ENCODE results near the gene PTPN7.
"Not testable (repeated sequence)": the region's sequence is repeated elsewhere in the genome, so short reads cannot be mapped to it uniquely, and the experiment has no call there.

PTPN7 gene

DNA sequence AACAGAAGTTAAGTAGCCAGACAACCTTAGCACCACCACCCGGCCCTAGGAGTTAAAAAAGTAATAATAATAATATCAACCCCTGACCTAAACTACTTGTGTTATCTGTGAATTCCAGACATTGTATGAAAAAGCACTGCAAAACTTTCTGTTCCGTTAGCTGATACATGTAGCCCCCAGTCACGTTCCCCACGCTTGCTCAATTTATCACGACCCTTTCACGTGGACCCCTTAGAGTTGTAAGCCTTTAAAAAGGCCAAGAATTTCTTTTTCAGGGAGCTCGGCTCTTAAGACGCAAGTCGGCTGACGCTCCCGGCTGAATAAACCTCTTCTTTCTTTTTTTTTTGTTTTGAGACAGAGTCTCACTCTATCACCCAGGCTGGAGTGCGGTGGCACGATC, 6.7 kb upstream of the PTPN7 start:
- DNase-seq (ENCODE audit: low read depth in 1 of 2, low spot score in 1 of 2): not testable (repeated sequence)

GRCh38 chr1:202165942-202166843, 5.8 kb upstream of the PTPN7 start:
- no peak for DNase-seq (ENCODE audit: low read depth in 1 of 2, low spot score in 1 of 2)

- DNase-seq (ENCODE audit: low read depth in 1 of 2, low spot score in 1 of 2): peak in 1 of 2 donors; percentile 21
These were observed 5.0 kb upstream of the PTPN7 start for GRCh38 chr1:202165267-202165941.

GRCh38 chr1:202164271-202165037, 4.1 kb upstream of the PTPN7 start:
- DNase-seq (ENCODE audit: low read depth in 1 of 2, low spot score in 1 of 2): peak in 1 of 2 donors; percentile 51

- no peak for DNase-seq (ENCODE audit: low read depth in 1 of 2, low spot score in 1 of 2)
These were observed 3.2 kb upstream of the PTPN7 start for GRCh38 chr1:202163281-202164270.

DNA sequence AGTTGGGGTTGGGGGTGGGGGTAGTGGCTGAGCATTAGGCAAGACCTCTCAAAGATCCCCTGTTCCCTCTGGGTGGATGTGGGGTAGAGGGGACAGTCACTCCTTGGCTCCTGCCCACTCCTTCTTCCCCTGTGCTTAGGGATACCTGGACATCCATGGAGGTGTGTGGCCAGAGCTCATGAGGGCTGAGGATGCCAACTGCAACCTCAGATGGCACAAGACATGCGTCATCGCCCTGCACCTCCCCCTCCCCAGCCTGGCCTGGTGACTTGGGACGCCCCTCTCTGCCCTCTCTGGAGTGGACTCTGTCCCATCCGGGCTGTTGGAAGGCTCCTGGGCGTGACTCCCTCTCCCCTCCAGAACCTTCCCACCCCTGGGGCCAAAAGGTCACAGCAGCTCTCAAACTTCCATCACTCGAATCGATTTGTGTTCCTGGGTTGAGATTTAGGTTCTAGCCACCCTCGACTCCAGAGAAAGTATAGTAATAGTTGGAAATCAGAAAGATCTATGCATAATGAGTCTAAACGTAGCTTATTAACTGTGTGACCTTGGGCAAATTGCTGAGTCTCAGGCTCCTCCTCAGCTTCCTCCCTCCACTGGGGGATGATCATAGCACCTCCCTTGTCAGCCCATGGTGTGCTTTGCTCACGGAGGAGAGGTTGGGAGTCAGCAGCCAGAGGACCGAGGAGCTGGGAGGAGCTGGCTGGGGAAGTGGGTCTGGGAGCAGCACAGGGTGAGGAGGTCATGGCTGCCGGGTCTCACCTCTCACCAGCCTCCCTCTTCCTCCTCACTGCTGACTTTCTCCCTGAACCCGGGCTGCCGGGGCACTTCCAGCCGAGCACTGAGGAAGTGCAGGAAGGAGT, 2.2 kb upstream of the PTPN7 start:
- no peak for DNase-seq (ENCODE audit: low read depth in 1 of 2, low spot score in 1 of 2)

DNA sequence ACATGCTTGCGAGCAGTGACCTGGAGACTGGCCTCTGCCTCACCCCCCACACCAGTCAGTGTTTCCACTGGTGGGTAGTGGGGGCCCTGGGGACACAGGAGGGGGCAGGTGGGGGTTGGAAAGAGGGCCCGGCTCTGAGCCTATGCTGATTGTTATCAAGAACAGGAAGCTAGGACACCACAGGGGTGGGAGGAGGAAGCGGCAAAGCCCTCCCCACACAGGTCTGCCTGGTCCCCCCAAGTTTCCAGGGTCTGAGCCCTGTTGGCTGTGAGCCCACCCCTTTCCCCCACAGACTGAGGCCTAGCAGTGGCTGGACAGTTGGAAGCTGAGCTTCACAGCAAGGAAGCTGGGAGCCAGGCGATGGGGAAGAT, 1.6 kb upstream of the PTPN7 start:
- DNase-seq (ENCODE audit: low read depth in 1 of 2, low spot score in 1 of 2): peak in 1 of 2 donors; percentile 40

DNA sequence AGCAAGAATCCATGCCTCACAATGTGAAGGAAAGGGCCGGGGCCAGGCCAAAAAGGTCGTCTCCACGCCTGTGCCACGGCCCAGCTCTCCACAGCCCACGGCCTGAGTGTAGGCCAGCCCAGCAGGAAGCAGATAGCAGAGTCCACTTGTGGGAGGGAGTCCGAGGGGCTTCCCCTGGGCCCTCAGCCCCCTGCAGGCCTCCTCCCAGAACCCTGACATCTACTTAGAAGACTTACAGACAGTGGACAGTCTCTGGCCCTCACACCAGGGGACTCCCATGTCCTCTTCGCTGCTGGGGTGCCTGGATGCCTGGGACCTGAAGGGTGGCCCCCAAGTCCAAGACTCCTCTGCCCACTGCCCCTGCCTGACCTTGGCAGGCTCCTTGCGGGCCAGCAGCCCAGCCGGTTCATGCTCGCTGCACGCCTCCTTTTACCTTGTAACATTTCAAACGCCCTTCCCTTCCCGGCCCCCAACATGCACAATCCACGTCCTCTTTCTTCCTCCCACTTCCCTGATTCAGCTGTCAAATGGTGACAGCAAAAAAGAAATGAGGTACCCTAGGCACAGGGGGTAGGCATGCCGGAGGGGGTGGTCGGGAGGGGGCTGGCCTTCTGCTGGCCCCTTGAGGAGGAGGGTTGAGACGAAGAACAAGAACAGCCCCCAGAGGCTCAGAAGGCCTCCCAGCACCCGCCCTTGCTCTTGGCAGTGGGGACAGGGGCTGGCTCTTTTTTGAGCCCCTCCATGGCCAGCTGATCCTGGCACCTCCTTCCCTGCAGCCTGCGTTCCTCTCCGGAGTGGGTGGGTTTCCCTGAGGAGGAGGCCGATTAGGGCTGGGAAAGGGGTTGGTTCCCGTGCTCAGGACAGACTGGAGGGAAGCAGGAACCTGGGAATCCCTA, 997 bp upstream of the PTPN7 start:
- no peak for DNase-seq (ENCODE audit: low read depth in 1 of 2, low spot score in 1 of 2)

DNA sequence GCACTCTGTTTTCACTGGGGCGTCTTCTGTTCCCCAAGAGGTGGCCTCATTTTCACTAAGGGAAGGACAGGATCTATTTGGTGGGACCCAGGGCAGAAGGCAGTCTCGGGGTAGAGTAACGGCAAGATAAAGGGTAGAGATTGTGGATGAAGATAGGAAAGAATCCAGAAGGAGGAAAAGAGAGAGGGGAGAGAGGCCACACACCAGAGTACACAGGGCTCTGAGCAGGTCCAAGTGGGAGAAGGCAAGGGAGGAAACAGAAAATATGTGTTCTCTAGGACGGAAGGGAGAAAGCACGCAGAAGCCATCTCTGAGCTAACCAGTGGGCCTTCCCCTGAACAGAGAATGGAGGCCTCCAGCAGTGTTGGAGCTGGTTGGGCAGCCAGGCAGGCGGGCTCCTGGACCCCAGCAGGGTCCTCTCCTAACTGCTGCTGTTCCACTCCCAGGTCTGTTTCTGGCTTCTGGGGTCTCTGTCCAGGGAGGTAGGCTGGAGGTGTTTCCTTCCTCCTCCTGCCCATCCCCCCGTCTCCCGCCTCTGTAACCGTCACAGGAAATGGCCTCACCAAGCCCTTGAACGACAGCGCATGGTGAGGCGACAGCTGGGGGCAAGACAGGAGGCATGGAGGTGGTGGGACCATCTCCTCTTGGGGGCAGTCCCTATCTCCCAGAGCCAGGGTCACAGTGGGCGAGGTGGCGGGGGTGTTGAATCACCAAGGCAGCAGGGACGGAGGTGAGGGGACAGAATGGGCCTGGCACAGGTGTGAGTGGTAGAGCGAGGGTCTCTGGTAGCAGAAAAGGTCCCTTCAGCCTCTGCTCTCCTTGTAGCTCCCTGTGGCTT, 649 bp downstream of the PTPN7 start:
- peak; percentile 42 to 51 for DNase-seq (ENCODE audit: low read depth in 1 of 2, low spot score in 1 of 2)

- DNase-seq (ENCODE audit: low read depth in 1 of 2, low spot score in 1 of 2): no peak
These were observed 1.4 kb downstream of the PTPN7 start for GRCh38 chr1:202158810-202159533.

- DNase-seq (ENCODE audit: low read depth in 1 of 2, low spot score in 1 of 2): no peak
These were observed 2.5 kb downstream of the PTPN7 start for GRCh38 chr1:202157945-202158344.

DNA sequence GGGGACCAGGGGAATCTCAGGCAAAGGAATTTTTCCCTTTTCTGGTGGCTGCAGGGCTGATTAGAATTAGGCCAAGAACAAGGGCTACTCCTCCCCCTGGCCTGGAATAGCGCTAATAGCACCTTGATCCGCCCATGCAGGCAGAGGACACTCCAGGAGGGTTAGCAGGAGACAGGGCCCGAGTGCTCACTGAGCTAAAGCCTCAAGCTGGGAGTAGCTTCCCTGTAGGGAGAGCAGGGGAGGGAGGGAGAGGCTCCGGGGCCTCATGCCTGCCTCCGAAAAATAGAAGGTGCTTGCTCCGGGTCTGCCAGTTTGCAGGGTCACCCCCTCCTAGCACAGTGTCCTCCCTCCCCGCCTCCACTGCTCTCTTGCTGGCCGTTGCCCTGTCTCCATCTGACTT, 3.8 kb downstream of the PTPN7 start:
- no peak for DNase-seq (ENCODE audit: low read depth in 1 of 2, low spot score in 1 of 2)

- no peak for DNase-seq (ENCODE audit: low read depth in 1 of 2, low spot score in 1 of 2)
These were observed 4.9 kb downstream of the PTPN7 start for GRCh38 chr1:202155478-202156021.

DNA sequence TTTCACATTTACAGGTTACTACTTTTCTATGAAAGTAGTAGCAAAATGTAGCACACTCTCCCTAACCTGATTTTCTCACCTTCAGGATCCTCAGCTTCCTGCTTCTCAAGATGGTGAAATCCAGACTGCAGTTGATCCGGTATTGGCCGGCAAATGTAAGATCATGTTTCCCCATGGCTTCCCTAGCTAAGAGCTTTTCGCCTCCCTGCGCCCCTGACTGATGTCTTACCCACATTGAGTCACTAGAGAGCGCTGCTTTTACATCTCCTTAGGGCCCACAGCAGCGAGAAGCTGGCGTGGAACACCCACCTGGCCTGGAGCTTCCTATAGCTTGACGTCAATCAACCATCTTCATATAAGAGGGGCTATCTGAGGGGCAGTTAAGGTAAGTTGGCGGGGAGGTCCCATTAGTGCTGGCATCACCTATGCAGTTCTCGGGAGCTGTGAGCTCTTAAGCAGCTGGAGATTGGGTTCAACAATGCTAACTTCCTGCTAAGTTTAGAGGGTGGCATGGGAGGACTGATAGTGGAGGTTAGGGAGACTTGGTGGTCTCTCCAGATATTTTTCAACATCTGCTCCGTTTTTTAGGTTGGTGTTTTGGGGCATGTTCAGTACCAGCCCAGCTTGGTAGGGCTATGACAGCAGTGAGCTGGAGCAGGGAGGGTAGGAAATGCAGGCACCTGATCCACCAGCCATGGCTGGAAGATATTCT, 5.5 kb downstream of the PTPN7 start:
- DNase-seq (ENCODE audit: low read depth in 1 of 2, low spot score in 1 of 2): peak in 1 of 2 donors; percentile 17

GRCh38 chr1:202154148-202154765, 6.1 kb downstream of the PTPN7 start:
- DNase-seq (ENCODE audit: low read depth in 1 of 2, low spot score in 1 of 2): no peak

DNA sequence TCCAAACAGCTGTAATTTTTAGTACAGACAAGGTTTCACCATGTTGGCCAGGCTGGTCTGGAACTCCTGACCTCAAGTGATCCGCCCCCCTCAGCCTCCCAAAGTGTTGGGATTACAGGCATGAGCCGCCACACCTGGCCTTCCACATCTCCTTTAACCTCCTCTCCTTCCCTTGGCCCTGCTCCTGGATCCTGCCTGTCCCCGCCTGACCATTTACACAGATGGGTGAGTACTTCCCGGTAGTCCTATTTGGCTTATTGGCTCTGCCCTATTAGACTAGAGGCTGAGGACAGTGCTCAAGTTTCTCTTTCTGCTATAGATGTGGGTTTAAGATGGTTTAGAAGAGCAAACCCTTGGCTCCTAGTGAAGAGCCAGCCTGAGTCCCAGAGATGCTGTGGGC, 7.1 kb downstream of the PTPN7 start:
- no peak for DNase-seq (ENCODE audit: low read depth in 1 of 2, low spot score in 1 of 2)

Measured in stimulated activated CD4-positive, alpha-beta T cell treated with anti-CD3 and anti-CD28 coated beads, Interleukin-15, amount 100 ng/mL, for 1 hour (primary cell).